ENCODE measurements around the gene ZNF256. TPM values are rescaled to one million over a fixed set of nuclear protein-coding genes. Genes with fewer than 3 reads are reported as not detected.

ZNF256 gene
- total RNA-seq, 1 donor from 2014 or later: 12.6 TPM

DNA sequence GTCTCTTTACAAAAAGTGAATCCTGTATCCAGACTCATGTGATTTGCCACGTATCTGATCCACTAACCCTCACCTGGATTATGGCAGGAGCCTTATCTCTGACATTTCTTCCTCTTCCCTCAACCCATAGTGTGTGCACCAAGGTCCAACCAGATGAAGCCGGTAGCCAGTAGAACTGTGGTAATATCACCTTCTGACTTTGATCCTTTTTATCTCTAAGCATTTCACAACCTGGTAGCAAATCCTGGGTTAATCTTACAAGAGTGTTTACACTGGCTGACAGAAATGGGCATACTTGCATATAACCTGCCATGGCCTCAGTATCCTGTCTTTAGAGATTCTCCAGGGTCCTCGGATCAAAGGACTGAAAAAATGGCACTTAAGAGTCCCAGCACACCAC, 33.0 kb downstream of the ZNF256 start:
- Mint-ChIP-seq H3K36me3 (ENCODE audit: low read depth) (peaks cover 54% of the 10 kb centered on the region), H3K4me3 (peak overlapping the region; percentile 93), H3K4me1 (peaks cover 26% of the 10 kb centered on the region), H3K27ac (ENCODE audit: unreplicated experiment) (no peak overlapping the region), H3K27me3 (ENCODE audit: low read depth) (no peaks in the 10 kb centered on the region), H3K9me3 (peaks cover 4% of the 10 kb centered on the region)
- no peak for DNase-seq (ENCODE audit: low read depth, low spot score)
- TF ChIP-seq, protein P1, sequence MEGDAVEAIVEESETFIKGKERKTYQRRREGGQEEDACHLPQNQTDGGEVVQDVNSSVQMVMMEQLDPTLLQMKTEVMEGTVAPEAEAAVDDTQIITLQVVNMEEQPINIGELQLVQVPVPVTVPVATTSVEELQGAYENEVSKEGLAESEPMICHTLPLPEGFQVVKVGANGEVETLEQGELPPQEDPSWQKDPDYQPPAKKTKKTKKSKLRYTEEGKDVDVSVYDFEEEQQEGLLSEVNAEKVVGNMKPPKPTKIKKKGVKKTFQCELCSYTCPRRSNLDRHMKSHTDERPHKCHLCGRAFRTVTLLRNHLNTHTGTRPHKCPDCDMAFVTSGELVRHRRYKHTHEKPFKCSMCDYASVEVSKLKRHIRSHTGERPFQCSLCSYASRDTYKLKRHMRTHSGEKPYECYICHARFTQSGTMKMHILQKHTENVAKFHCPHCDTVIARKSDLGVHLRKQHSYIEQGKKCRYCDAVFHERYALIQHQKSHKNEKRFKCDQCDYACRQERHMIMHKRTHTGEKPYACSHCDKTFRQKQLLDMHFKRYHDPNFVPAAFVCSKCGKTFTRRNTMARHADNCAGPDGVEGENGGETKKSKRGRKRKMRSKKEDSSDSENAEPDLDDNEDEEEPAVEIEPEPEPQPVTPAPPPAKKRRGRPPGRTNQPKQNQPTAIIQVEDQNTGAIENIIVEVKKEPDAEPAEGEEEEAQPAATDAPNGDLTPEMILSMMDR (conservative IDR thresholded peaks at IDR 0.05): no peak

DNA sequence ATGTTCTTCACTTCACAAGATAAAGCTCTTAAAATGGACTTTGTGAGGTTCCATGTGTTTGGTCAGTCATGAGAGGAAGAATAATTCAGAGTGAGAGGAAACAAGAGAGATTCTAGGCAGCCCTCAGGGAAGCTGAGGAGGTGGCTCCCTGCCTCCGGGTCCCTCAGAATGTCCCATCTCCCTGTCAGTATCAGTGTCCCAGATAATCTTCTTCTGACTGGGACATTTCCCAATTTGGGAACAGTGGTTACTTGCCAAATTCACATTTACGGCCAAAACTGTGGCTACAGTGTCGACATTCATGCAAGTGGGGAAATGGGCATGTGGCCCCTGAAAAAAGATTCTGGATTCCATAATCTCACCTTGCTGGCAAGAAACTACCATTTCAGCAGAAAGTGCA, 40.1 kb downstream of the ZNF256 start:
- TF ChIP-seq, protein P1 (conservative IDR thresholded peaks at IDR 0.05): no peak
- H3K27me3 Mint-ChIP-seq (ENCODE audit: low read depth): no peaks in the 10 kb centered on the region
- DNase-seq (ENCODE audit: low read depth, low spot score): no peak
- H3K36me3 Mint-ChIP-seq (ENCODE audit: low read depth): peaks cover 43% of the 10 kb centered on the region
- H3K4me3 Mint-ChIP-seq: no peak overlapping the region
- H3K9me3 Mint-ChIP-seq: no peaks in the 10 kb centered on the region
- no peak overlapping the region for H3K27ac Mint-ChIP-seq (ENCODE audit: unreplicated experiment)
- H3K4me1 Mint-ChIP-seq: peaks cover 4% of the 10 kb centered on the region

DNA sequence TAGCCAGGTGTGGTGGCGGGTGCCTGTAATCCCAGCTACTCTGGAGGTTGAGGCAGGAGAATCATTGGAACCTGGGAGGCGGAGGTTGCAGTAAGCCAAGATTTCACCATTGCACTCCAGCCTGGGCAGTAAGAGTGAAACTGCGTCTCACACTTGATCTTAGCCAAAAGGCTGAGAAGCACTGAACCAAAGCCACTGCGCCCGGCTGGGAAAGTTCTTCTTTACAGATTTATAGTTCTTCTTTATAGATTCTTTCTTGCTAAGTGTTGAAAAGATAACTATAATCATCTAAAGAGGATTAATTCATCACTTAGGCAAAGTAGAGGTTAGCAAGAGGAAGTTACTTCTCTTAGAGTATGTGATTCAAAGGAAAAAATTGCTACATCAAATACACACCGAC, 42.2 kb downstream of the ZNF256 start:
- Mint-ChIP-seq H3K4me1 (peaks cover 4% of the 10 kb centered on the region), H3K27ac (ENCODE audit: unreplicated experiment) (no peak overlapping the region), H3K36me3 (ENCODE audit: low read depth) (peaks cover 25% of the 10 kb centered on the region), H3K4me3 (no peak overlapping the region), H3K9me3 (no peaks in the 10 kb centered on the region), H3K27me3 (ENCODE audit: low read depth) (no peaks in the 10 kb centered on the region)
- no peak for DNase-seq (ENCODE audit: low read depth, low spot score)
- TF ChIP-seq, protein P1 (conservative IDR thresholded peaks at IDR 0.05): no peak

DNA sequence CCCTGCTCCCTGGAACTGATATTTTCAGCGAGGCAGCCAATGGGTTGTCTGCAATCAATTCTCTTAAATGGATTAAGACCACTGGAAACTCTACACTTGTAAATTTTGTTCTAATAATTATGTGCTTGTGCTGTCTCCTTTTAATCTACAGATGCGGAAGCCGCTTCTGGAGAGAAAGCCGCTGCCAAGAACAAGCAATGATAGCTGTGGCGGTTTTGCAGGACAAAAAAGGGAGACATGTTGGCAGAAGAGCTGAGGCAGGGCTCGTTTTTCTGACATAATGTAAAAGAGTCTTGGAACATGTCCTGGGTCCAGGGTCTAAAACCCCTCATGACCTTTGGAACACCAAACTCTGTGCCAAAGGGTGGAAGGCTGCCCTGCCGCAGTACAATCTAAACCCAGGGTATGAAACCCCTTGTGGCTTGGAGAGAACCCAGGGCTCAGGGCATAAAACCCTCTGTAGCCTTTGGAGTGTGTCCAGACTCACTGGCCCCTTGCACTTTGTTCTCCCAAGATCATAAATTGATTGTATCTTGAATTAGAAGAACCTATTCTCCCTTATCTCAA, 43.8 kb downstream of the ZNF256 start:
- Mint-ChIP-seq H3K36me3 (ENCODE audit: low read depth) (peaks cover 20% of the 10 kb centered on the region), H3K27ac (ENCODE audit: unreplicated experiment) (no peak overlapping the region), H3K27me3 (ENCODE audit: low read depth) (no peaks in the 10 kb centered on the region), H3K4me3 (no peak overlapping the region), H3K4me1 (peaks cover 4% of the 10 kb centered on the region), H3K9me3 (no peaks in the 10 kb centered on the region)
- DNase-seq (ENCODE audit: low read depth, low spot score): no peak
- TF ChIP-seq, protein P1 (conservative IDR thresholded peaks at IDR 0.05): no peak

DNA sequence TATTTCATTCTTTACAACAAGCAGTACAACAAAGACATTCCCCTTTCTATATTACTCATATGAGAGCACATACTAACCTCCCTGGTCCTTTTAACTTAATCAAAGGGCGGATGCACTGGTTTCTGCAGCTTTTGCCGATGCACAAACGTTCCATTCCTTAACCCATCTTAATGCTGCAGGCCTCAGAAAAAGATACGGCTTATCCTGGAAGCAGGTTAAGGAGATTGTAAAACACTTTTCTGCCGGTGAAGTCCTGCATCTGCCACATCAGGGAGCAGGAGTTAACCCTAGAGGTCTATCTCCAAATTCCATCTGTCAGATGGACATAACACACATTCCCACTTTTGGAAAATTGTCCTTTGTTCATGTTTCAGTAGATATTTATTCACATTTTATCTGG, 47.2 kb downstream of the ZNF256 start:
- Mint-ChIP-seq H3K36me3 (ENCODE audit: low read depth) (peaks cover 2% of the 10 kb centered on the region), H3K4me3 (no peak overlapping the region), H3K9me3 (no peaks in the 10 kb centered on the region), H3K27ac (ENCODE audit: unreplicated experiment) (no peak overlapping the region), H3K27me3 (ENCODE audit: low read depth) (no peaks in the 10 kb centered on the region), H3K4me1 (peaks cover 4% of the 10 kb centered on the region)
- TF ChIP-seq, protein P1 (conservative IDR thresholded peaks at IDR 0.05): no peak
- DNase-seq (ENCODE audit: low read depth, low spot score): no peak

Other genes starting within 250 kb of the ZNF256 start
- 25.6 and 26.2 TPM in 2 replicates for gene ZNF154, start 238.5 kb downstream of the ZNF256 start, total RNA-seq
- gene ZNF671, start 220.1 kb downstream of the ZNF256 start, total RNA-seq: 11.9 and 13.5 TPM in 2 replicates
- 25.6 and 25.9 TPM in 2 replicates for gene ZNF776, start 200.9 kb downstream of the ZNF256 start, total RNA-seq
- gene ZNF586, start 178.0 kb downstream of the ZNF256 start, total RNA-seq: 19.6 and 20.1 TPM in 2 replicates
- 7.3 and 8.8 TPM in 2 replicates for gene ZNF552, start 132.8 kb downstream of the ZNF256 start, total RNA-seq
- gene ZNF587B, start 117.4 kb downstream of the ZNF256 start, total RNA-seq: 21.6 and 22.6 TPM in 2 replicates
- 45.4 and 46.1 TPM in 2 replicates for gene ZNF587, start 97.8 kb downstream of the ZNF256 start, total RNA-seq
- gene ZNF814, start 58.7 kb downstream of the ZNF256 start, total RNA-seq: 44.3 and 45.4 TPM in 2 replicates
- gene ZNF417, start 31.1 kb downstream of the ZNF256 start, total RNA-seq: 22.3 and 23.3 TPM in 2 replicates
- 21.7 and 30.4 TPM in 2 replicates for gene ZNF418, start 12.3 kb downstream of the ZNF256 start, total RNA-seq
- 1.2 and 1.5 TPM in 2 replicates for gene C19orf18, start 26.8 kb upstream of the ZNF256 start, total RNA-seq
- 38.1 and 41.5 TPM in 2 replicates for gene ZNF606, start 55.1 kb upstream of the ZNF256 start, total RNA-seq
- 7.1 and 7.6 TPM in 2 replicates for gene ZSCAN1, start 86.3 kb upstream of the ZNF256 start, total RNA-seq
- gene ZNF135, start 111.6 kb upstream of the ZNF256 start, total RNA-seq: 6.0 and 6.3 TPM in 2 replicates
- 56.6 and 58.8 TPM in 2 replicates for gene ZSCAN18, start 150.5 kb upstream of the ZNF256 start, total RNA-seq
- 13.0 and 14.0 TPM in 2 replicates for gene ZNF329, start 203.1 kb upstream of the ZNF256 start, total RNA-seq
- 25.6 and 26.8 TPM in 2 replicates for gene ZNF274, start 235.4 kb upstream of the ZNF256 start, total RNA-seq